Right lobe of liver (tissue), 6 donors: ENCODE data around the gene SYNRG. TPM values are rescaled to one million over a fixed set of nuclear protein-coding genes. Genes with fewer than 3 reads are reported as not detected.
A peak's percentile ranks its signal among the peaks of the same experiment; 100 is the strongest.

ENCODE experiments used
- ATAC-seq, 4 donors: fragments of 200-7000 bp; cut with Tn5 transposase; one replicate each; pipeline ENCODE4 v1.9.1; 2020; ENCODE audit warnings: mild to moderate bottlenecking in 4 of 4, moderate library complexity in 4 of 4
- DNase-seq, 3 donors: peaks; one replicate each; pipeline ENCODE4 v3.0.0-alpha.2; 2020
- H3K27ac ChIP-seq, 3 donors: fragments of 200-600 bp; one replicate each; pipeline ENCODE4 v1.8.0; 2022
- H3K27me3 ChIP-seq, 2 donors: fragments of 200-600 bp; one replicate each; pipeline ENCODE4 v1.8.0; 2022
- H3K36me3 ChIP-seq, 4 donors: fragments of 200-600 bp; sonication (generic) in 1 of 4; one replicate each; pipeline versions ENCODE4 v1.5.1 to v1.8.0; 2017 to 2022; ENCODE audit warnings: control low read depth in 1 of 4
- H3K4me1 ChIP-seq, 4 donors: fragments of 200-600 bp; sonication (generic) in 1 of 4; one replicate each; pipeline versions ENCODE4 v1.5.1 to v1.8.0; 2017 to 2022; ENCODE audit warnings: control low read depth in 1 of 4
- H3K4me3 ChIP-seq, 3 donors: fragments of 200-600 bp; one replicate each; pipeline ENCODE4 v1.8.0; 2022
- H3K9me3 ChIP-seq, 4 donors: fragments of 200-600 bp; sonication (generic) in 1 of 4; one replicate each; pipeline versions ENCODE4 v1.5.1 to v1.8.0; 2017 to 2022; ENCODE audit warnings: control low read depth in 1 of 4
- CTCF ChIP-seq, 4 donors: fragments of 200-600 bp in 3 of 4; fragments of 450-650 bp in 1 of 4; IDR thresholded peaks; one replicate each; pipeline versions ENCODE4 v1.5.1 to v1.8.0; 2016 to 2022; ENCODE audit warnings: antibody characterized with exemption in 4 of 4, mild to moderate bottlenecking in 2 of 4
- POLR2A ChIP-seq: fragments of 450-650 bp; IDR thresholded peaks from one replicate; pipeline ENCODE4 v1.6.1; 2017; ENCODE audit warnings: antibody characterized with exemption, mild to moderate bottlenecking
- WGBS: methylation state at CpG from one replicate; pipeline ENCODE4 v1.1.6; 2018; ENCODE audit warnings: low coverage, low lambda C conversion rate; ENCODE audit not compliant: insufficient coverage; ENCODE audit errors: missing lambda C conversion rate; 5-methylcytosine and 5-hydroxymethylcytosine counted together
- intact Hi-C, 2 donors: fragments of 100-400 bp; cut with DNase I; formaldehyde crosslinking; loops; one replicate each; pipeline versions ENCODE4 v1.11.2 to v1.14.1; 2022
- total RNA-seq, 6 experiments: library from RNA; depleted of rRNA in 2 of 6; stranded (reverse); fragments of >200 nt in 2 of 6; fragmentation: NEBNext Ultra II Directional in 3 of 6; extraction: Animal tissue kit (Norgen Biotek cat#: 25700) in 3 of 6; gene quantifications; one replicate each; pipeline versions ENCODE4 v1.1.0 to v1.2.4, GENCODE V29; 2016 to 2023
- donor health status: DM: no; HTN: yes; CAD: no.
- donor health status: DM: no; HTN: no; CAD: no.
- donor health status: DM: no; HTN: no; CAD: no.
- donor health status: DM: no; HTN: yes; CAD: no.
- donor health status: DM: no; HTN: yes; CAD: no.

Gene SYNRG
- total RNA-seq, 6 experiments from 2014 or later, result 9.0 to 16.2 (median 15.0) TPM

- DNase-seq (no peak), ATAC-seq (no peak)
- H3K27me3 ChIP-seq, result no peaks in the 10 kb centered on the region
- no peak overlapping the region for H3K4me3 ChIP-seq
- no peak overlapping the region for H3K27ac ChIP-seq
- no peaks in the 10 kb centered on the region for H3K9me3 ChIP-seq
- peaks cover 0 to 57% (median 4%) of the 10 kb centered on the region in 4 donors for H3K36me3 ChIP-seq
- intact Hi-C loops, result no loop called here
- TF ChIP-seq POLR2A (no peak), CTCF (IDR thresholded peaks at IDR 0.05) (no peak)
- 86% methylated on average over 4 of the region's 4 CpGs for WGBS
- no peaks in the 10 kb centered on the region for H3K4me1 ChIP-seq
Observed at GRCh38 chr17:37530420-37530819, 78.8 kb downstream of the SYNRG start.

GRCh38 chr17:37527249-37527851 is 81.9 kb downstream of the SYNRG start:
- Histone ChIP-seq H3K9me3 (no peaks in the 10 kb centered on the region), H3K36me3 (peaks cover 0 to 53% (median 3%) of the 10 kb centered on the region in 4 donors), H3K27ac (no peak overlapping the region), H3K4me1 (no peaks in the 10 kb centered on the region), H3K27me3 (no peaks in the 10 kb centered on the region), H3K4me3 (no peak overlapping the region)
- intact Hi-C loops, result no loop called here
- TF ChIP-seq POLR2A, result no peak
- TF ChIP-seq CTCF (IDR thresholded peaks at IDR 0.05), result peak; percentile 49 to 60 (median 58)
- 51% methylated on average over 5 of the region's 5 CpGs for WGBS
- DNase-seq (no peak), ATAC-seq (peak; percentile 67 to 85 (median 78))

GRCh38 chr17:37523715-37524219 is 85.5 kb downstream of the SYNRG start:
- no peaks in the 10 kb centered on the region for H3K27me3 ChIP-seq
- peaks cover 0 to 34% (median 0%) of the 10 kb centered on the region in 4 donors for H3K36me3 ChIP-seq
- WGBS, result 82% methylated on average over 7 of the region's 8 CpGs
- TF ChIP-seq POLR2A (no peak), CTCF (IDR thresholded peaks at IDR 0.05) (no peak)
- no peak overlapping the region for H3K27ac ChIP-seq
- DNase-seq (no peak), ATAC-seq (no peak)
- no peaks in the 10 kb centered on the region for H3K9me3 ChIP-seq
- no peak overlapping the region for H3K4me3 ChIP-seq
- intact Hi-C loops, result no loop called here
- no peaks in the 10 kb centered on the region for H3K4me1 ChIP-seq

GRCh38 chr17:37521821-37522220 is 87.4 kb downstream of the SYNRG start:
- no peak for TF ChIP-seq CTCF (IDR thresholded peaks at IDR 0.05)
- WGBS, result 93% methylated on average over 4 of the region's 5 CpGs
- ATAC-seq (no peak), DNase-seq (no peak)
- no peaks in the 10 kb centered on the region for H3K4me1 ChIP-seq
- intact Hi-C loops, result no loop called here
- no peaks in the 10 kb centered on the region for H3K27me3 ChIP-seq
- H3K27ac ChIP-seq, result no peak overlapping the region
- peaks cover 0 to 49% (median 11%) of the 10 kb centered on the region in 4 donors for H3K36me3 ChIP-seq
- H3K9me3 ChIP-seq, result no peaks in the 10 kb centered on the region
- H3K4me3 ChIP-seq, result no peak overlapping the region
